HepG2 (cell line): ENCODE results near the gene METTL22. TPM values are rescaled to one million over a fixed set of nuclear protein-coding genes. Genes with fewer than 3 reads are reported as not detected.

Experiments used
- GATAD2A ChIP-seq: IDR thresholded peaks from 2 replicates; pipeline ENCODE4 v1.6.1; 2016
- GTF2F1 ChIP-seq: fragments of 150-350 bp; IDR thresholded peaks from 2 replicates; pipeline ENCODE4 v1.6.1; 2014; ENCODE audit warnings: low read length
- ISX ChIP-seq: sonication (generic); formaldehyde crosslinking; conservative IDR thresholded peaks from 2 replicates; pipeline ENCODE4 v1.5.0; 2020; ENCODE audit warnings: missing genetic modification reagents
- MTF1 ChIP-seq: sonication (generic); formaldehyde crosslinking; IDR thresholded peaks from 2 replicates; pipeline ENCODE4 v1.5.0; 2020; ENCODE audit warnings: missing genetic modification reagents
- RAD51 ChIP-seq: fragments of 450-650 bp; IDR thresholded peaks from 2 replicates; pipeline ENCODE4 v1.6.1; 2016; ENCODE audit warnings: borderline replicate concordance
- TAF1 ChIP-seq: sonication (generic); formaldehyde crosslinking; IDR thresholded peaks from 2 replicates; pipeline ENCODE4 v1.4.0; 2020; ENCODE audit warnings: missing genetic modification reagents
- TEAD3 ChIP-seq: optimal IDR thresholded peaks from 2 replicates; pipeline ENCODE3; 2016; ENCODE audit warnings: borderline replicate concordance
- TERF1 ChIP-seq: sonication (generic); formaldehyde crosslinking; IDR thresholded peaks from 2 replicates; pipeline ENCODE4 v1.8.0; 2022; ENCODE audit warnings: mild to moderate bottlenecking, missing genetic modification reagents, moderate library complexity
- ZBTB21 ChIP-seq: sonication (generic); formaldehyde crosslinking; IDR thresholded peaks from 2 replicates; pipeline ENCODE4 v1.4.0; 2020; ENCODE audit warnings: missing genetic modification reagents
- ZNF274 ChIP-seq: sonication (generic); formaldehyde crosslinking; IDR thresholded peaks from 2 replicates; pipeline ENCODE4 v1.5.1; 2020; ENCODE audit warnings: mild to moderate bottlenecking, missing genetic modification reagents
- ZNF362 ChIP-seq: sonication (generic); formaldehyde crosslinking; IDR thresholded peaks from 2 replicates; pipeline ENCODE4 v1.4.0; 2020; ENCODE audit warnings: missing genetic modification reagents, mild to moderate bottlenecking, borderline replicate concordance
- ZNF674 ChIP-seq: sonication (generic); formaldehyde crosslinking; IDR thresholded peaks from 2 replicates; pipeline ENCODE4 v1.5.0; 2020; ENCODE audit warnings: low read depth, mild to moderate bottlenecking, missing genetic modification reagents
- ZNF761 ChIP-seq: sonication (generic); formaldehyde crosslinking; conservative IDR thresholded peaks from 2 replicates; pipeline ENCODE4 v1.4.0; 2020; ENCODE audit warnings: mild to moderate bottlenecking, missing genetic modification reagents
- ZNF772 ChIP-seq: sonication (generic); formaldehyde crosslinking; IDR thresholded peaks from 2 replicates; pipeline ENCODE4 v1.5.0; 2020; ENCODE audit warnings: mild to moderate bottlenecking, missing genetic modification reagents
- polyA plus RNA-seq, 8 experiments: library from polyadenylated mRNA; depleted of rRNA in 3 of 8; stranded (reverse) in 7 of 8; unstranded in 1 of 8; fragments of >200 nt; fragmentation: Illumina TruSeq in 4 of 8; extraction: Trizol in 4 of 8; gene quantifications; 2 replicates each; pipeline versions ENCODE4 v1.2.1 to v1.2.3, GENCODE V29; 2011 to 2016; ENCODE audit warnings: low read depth in 4 of 8, missing spikeins in 1 of 8, mixed read lengths in 1 of 8; ENCODE audit not compliant: insufficient read depth in 1 of 8
- total RNA-seq, 5 experiments: library from RNA; depleted of rRNA; stranded (reverse); fragments of >200 nt; fragmentation: Illumina TruSeq; extraction: Trizol; gene quantifications; 2 replicates each; pipeline ENCODE4 v1.2.3, GENCODE V29; 2016; ENCODE audit warnings: low read depth in 1 of 5
- TF ChIP-seq, protein P1 (sequence below): sonication (generic); formaldehyde crosslinking; IDR thresholded peaks from 2 replicates; pipeline ENCODE4 v1.4.0; 2020; ENCODE audit warnings: missing genetic modification reagents, mild to moderate bottlenecking, borderline replicate concordance
- TF ChIP-seq, protein P2 (sequence below): IDR thresholded peaks from 2 replicates; pipeline ENCODE4 v1.6.1; 2018; ENCODE audit warnings: missing genetic modification reagents, mild to moderate bottlenecking, missing compliant biosample characterization

Gene METTL22
- total and polyA plus RNA-seq, 2 of the 13 experiments (the other 11 are each of a cell fraction or from before 2014, with no cell fraction given): 36.2 to 94.8 TPM

DNA sequence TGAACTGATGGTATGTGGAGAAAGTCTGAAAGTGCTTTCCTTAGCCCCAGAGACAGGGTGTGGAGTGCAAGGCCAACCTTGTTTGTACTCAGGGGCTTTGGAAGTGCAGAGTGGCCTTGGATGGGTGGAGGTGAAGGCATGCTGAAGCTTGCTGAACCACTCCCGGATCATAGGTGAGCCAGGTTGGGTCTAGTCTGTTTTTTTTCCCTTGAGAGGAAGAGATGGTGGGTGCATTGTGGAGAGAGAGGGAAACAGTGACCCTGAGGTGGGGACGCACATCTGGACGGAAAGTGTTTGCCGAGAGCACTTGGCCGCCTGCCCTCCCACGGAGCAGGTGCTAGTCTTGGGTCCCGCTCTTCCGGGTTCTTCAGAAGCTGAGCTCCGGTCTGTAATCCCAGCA is 65.4 kb downstream of the METTL22 start (continued):
- TF ChIP-seq TEAD3 (CRISPR knock-in tag) (peak; percentile 52), TAF1 (CRISPR knock-in tag) (no peak), ZNF674 (CRISPR knock-in tag) (no peak), ZNF362 (CRISPR knock-in tag) (peak; percentile 72), RAD51 (no peak), ZNF274 (CRISPR knock-in tag) (no peak), TERF1 (CRISPR knock-in tag) (no peak), GTF2F1 (no peak), ZNF761 (CRISPR knock-in tag) (0 out of 2 replicates have a peak, but pooled peaks have one; percentile 40), ISX (CRISPR knock-in tag) (no peak), ZNF772 (no peak), ZBTB21 (CRISPR knock-in tag) (no peak), GATAD2A (peak; percentile 13; the same call in 1 of the 2 replicates), MTF1 (CRISPR knock-in tag) (no peak)
- TF ChIP-seq, protein P1, sequence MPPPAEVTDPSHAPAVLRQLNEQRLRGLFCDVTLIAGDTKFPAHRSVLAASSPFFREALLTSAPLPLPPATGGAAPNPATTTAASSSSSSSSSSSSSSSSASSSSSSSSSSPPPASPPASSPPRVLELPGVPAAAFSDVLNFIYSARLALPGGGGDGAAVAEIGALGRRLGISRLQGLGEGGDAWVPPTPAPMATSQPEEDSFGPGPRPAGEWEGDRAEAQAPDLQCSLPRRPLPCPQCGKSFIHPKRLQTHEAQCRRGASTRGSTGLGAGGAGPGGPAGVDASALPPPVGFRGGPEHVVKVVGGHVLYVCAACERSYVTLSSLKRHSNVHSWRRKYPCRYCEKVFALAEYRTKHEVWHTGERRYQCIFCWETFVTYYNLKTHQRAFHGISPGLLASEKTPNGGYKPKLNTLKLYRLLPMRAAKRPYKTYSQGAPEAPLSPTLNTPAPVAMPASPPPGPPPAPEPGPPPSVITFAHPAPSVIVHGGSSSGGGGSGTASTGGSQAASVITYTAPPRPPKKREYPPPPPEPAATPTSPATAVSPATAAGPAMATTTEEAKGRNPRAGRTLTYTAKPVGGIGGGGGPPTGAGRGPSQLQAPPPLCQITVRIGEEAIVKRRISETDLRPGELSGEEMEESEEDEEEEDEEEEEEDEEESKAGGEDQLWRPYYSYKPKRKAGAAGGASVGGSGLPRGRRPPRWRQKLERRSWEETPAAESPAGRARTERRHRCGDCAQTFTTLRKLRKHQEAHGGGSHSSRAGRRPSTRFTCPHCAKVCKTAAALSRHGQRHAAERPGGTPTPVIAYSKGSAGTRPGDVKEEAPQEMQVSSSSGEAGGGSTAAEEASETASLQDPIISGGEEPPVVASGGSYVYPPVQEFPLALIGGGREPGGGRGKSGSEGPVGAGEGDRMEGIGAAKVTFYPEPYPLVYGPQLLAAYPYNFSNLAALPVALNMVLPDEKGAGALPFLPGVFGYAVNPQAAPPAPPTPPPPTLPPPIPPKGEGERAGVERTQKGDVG (CRISPR knock-in tag): peak; percentile 25; the same call in 1 of the 2 replicates
- TF ChIP-seq, protein P2, sequence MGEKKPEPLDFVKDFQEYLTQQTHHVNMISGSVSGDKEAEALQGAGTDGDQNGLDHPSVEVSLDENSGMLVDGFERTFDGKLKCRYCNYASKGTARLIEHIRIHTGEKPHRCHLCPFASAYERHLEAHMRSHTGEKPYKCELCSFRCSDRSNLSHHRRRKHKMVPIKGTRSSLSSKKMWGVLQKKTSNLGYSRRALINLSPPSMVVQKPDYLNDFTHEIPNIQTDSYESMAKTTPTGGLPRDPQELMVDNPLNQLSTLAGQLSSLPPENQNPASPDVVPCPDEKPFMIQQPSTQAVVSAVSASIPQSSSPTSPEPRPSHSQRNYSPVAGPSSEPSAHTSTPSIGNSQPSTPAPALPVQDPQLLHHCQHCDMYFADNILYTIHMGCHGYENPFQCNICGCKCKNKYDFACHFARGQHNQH (CRISPR knock-in tag): peak; percentile 35; the same call in 1 of the 2 replicates
